NB4 (cell line): ENCODE results near the gene VPS39.

Experiments
- DNase-seq: peaks from one replicate; pipeline ENCODE4 v3.0.0; 2010; ENCODE audit warnings: low read depth
- H3K4me3 ChIP-seq: one replicate; pipeline ENCODE4 v1.5.1; 2011; ENCODE audit warnings: mild to moderate bottlenecking, low read depth, low read length, moderate library complexity
- MYC ChIP-seq: IDR thresholded peaks from 2 replicates; pipeline ENCODE4 v1.6.1; 2011; ENCODE audit warnings: low read depth, low read length
- POLR2A ChIP-seq: IDR thresholded peaks from 2 replicates; pipeline ENCODE4 v1.6.1; 2011; ENCODE audit warnings: mild to moderate bottlenecking; ENCODE audit not compliant: insufficient read length; ENCODE audit errors: extremely low read depth
- TF ChIP-seq, protein P1 (sequence below): IDR thresholded peaks from one replicate; pipeline ENCODE4 v1.5.1; 2012; ENCODE audit warnings: low read depth, low read length
- TF ChIP-seq, protein P2 (sequence below): IDR thresholded peaks from 2 replicates; pipeline ENCODE4 v1.6.1; 2011; ENCODE audit warnings: low read depth, low read length

VPS39 gene

DNA sequence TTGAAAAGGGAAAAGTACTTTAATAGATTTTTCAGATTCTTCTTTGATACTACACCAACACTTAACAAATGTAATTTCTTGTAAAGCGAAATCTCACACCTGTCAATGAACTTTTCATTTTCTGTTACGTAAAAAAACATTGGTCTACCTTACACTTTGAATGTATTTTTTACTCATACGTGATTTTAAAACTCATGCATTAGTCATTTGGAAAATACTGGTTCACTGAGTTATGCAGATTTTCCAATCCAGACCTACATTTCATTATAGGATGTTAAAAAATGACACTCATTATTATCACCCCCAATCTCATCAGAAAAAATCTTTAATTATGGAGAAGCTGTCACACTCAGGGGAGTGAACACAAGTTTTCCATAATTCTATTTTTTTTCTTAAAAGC is 14.7 kb downstream of the VPS39 start:
- no peak for TF ChIP-seq MYC
- TF ChIP-seq, protein P1, sequence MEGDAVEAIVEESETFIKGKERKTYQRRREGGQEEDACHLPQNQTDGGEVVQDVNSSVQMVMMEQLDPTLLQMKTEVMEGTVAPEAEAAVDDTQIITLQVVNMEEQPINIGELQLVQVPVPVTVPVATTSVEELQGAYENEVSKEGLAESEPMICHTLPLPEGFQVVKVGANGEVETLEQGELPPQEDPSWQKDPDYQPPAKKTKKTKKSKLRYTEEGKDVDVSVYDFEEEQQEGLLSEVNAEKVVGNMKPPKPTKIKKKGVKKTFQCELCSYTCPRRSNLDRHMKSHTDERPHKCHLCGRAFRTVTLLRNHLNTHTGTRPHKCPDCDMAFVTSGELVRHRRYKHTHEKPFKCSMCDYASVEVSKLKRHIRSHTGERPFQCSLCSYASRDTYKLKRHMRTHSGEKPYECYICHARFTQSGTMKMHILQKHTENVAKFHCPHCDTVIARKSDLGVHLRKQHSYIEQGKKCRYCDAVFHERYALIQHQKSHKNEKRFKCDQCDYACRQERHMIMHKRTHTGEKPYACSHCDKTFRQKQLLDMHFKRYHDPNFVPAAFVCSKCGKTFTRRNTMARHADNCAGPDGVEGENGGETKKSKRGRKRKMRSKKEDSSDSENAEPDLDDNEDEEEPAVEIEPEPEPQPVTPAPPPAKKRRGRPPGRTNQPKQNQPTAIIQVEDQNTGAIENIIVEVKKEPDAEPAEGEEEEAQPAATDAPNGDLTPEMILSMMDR = no peak
- TF ChIP-seq, protein P2, sequence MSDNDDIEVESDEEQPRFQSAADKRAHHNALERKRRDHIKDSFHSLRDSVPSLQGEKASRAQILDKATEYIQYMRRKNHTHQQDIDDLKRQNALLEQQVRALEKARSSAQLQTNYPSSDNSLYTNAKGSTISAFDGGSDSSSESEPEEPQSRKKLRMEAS = no peak
- no peak for TF ChIP-seq POLR2A
- no peak for DNase-seq
- H3K4me3 ChIP-seq = no peak overlapping the region

DNA sequence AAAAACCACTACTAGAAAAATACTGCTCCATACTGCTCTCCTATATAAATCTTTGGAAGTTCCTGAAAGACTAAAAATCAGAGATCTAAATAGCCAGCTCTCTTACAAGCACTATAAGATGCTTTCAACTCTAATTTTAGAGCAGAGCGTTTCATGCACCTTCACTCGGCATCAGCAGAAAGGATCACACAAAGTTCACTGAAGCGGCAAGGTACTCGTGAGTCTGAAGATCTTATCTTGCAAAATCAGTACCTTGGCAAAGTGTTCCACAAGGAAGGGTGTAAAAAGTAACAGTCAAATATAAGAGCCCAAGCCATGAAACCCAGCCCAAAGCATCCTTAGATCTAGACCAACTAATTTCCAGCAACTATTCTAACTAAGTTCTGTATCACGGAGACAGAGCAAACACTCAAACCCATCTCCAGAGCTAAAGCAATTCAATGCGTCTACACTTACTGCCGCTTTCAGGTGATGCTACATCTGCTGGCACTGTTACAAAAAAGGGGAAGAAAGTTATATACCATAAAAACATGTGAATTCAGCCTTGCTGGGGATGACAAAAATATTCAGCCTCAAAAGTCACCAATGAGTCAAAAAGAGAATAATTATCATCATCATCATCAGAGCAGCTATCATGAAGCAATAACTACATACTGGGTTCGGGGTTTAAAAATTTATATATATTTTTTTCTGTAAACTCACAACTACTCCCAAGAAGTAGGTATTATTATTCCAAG is 16.3 kb downstream of the VPS39 start:
- TF ChIP-seq, protein P2 = no peak
- TF ChIP-seq POLR2A (no peak), MYC (no peak)
- TF ChIP-seq, protein P1 = no peak
- no peak overlapping the region for H3K4me3 ChIP-seq
- no peak for DNase-seq

DNA sequence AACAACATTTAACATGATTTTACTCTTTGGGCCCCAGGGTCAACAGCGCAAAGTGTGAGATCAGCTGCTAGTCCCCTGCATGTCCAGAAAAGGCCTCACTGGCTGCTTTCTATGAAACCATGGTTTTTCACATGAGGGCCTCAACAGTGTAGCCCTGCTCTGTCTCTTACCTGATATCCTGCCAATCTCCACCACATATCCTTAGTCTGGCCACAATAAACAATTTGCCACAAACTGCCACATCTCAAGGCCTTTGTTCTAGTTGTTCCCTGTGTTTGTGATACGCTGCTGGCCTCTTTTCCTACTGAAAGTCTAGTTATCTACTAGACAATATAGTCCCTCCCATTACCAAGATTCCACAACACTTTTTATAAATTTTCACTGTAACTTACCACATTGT is 17.7 kb downstream of the VPS39 start:
- no peak for DNase-seq
- TF ChIP-seq, protein P1 = no peak
- H3K4me3 ChIP-seq = no peak overlapping the region

DNA sequence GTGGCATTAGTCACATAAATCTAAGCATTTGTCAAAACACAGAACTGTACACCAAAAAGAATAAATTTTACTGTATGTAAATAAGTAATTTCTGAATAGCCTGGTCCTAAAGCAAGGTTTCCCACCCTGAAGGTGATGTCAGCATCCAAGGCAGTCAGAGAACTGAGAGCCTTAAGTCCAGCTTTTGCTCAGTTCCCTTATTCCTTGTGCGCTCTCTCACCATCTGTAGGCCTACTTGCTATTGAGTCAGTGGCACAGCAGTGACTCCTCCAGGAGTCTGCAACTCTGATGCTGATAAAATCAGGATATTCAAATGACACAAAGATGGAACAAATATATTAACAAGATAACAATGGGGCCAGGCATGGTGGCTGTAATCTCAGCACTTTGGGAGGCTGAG is 22.3 kb downstream of the VPS39 start:
- DNase-seq = no peak
- H3K4me3 ChIP-seq = no peak overlapping the region
- TF ChIP-seq, protein P1 = no peak
- TF ChIP-seq MYC (no peak), POLR2A (no peak)
- TF ChIP-seq, protein P2 = no peak

DNA sequence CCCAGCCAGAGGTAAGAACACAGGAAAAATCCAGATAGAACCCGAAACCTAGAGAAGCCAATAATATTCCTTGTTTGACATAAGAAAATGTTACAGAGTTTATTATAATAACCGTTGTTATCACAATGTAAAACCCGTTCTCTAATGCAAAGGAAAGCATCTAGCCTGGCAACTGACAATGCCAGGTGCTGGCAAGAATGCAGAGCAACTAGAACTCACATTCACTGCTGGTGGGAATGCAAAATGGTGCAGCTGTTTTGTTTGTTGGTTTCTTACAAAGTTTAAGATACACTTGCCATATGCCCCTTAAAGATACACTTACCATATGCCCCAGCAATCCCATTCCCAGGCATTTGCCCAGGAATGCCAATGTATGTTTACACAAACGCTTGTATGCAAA is 23.4 kb downstream of the VPS39 start:
- DNase-seq = no peak
- no peak for TF ChIP-seq MYC
- TF ChIP-seq POLR2A = no peak
- TF ChIP-seq, protein P2 = no peak

DNA sequence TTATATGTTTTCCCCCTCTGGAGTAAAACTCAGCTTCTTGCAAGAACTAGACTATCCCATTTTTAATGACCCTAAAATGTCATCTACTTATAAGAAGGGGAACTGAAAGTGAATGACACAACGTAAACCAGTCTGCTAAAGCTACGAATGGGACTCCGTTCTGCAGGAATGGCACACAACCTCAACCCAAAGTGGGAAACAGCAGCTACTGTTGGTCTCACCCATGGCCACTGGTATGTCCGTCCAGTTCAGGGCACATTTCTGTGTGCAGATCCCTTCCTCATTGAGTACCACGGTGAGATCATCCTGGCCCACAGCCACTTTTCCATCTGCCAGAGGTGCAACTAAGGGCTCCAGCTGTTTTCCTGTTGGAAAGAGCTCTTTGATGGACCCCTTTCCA is 23.8 kb downstream of the VPS39 start:
- no peak overlapping the region for H3K4me3 ChIP-seq
- peak; percentile 49 for DNase-seq
- TF ChIP-seq MYC (no peak), POLR2A (no peak)
- TF ChIP-seq, protein P1 = no peak
- TF ChIP-seq, protein P2 = no peak

More for the DNA sequence above, 23.4 kb downstream of the VPS39 start:
- no peak overlapping the region for H3K4me3 ChIP-seq
